Naive B cell (primary cell): ENCODE results near the gene ATF6B. TPM values are rescaled to one million over a fixed set of nuclear protein-coding genes. Genes with fewer than 3 reads are reported as not detected.

Experiments
- ATAC-seq, 2 donors: fragments of 150-1000 bp; cut with Tn5 transposase; 2 replicates each; pipeline ENCODE4 v1.10.0; 2021; ENCODE audit warnings: low read depth in 2 of 2, mild to moderate bottlenecking in 2 of 2, moderate library complexity in 2 of 2
- DNase-seq: peaks from one replicate; pipeline ENCODE4 v3.0.0; 2022
- H3K27ac Mint-ChIP-seq, 6 donors: one replicate each; pipeline ENCODE4 v1.8.0; 2020 to 2022; ENCODE audit warnings: mild to moderate bottlenecking in 6 of 6, mixed read lengths in 6 of 6, moderate library complexity in 5 of 6, inconsistent platforms in 2 of 6
- H3K27me3 Mint-ChIP-seq, 3 donors: one replicate each; pipeline ENCODE4 v1.8.0; 2021 to 2022; ENCODE audit warnings: mixed read lengths in 3 of 3, mild to moderate bottlenecking in 1 of 3
- H3K36me3 Mint-ChIP-seq, 2 donors: one replicate each; pipeline ENCODE4 v1.8.0; 2020 to 2022; ENCODE audit warnings: mixed read lengths in 2 of 2, inconsistent platforms in 1 of 2, mild to moderate bottlenecking in 1 of 2
- H3K4me1 Mint-ChIP-seq, 3 donors: one replicate each; pipeline ENCODE4 v1.8.0; 2020 to 2022; ENCODE audit warnings: mixed read lengths in 3 of 3, inconsistent platforms in 1 of 3, mild to moderate bottlenecking in 1 of 3, moderate library complexity in 1 of 3
- H3K4me3 Mint-ChIP-seq, 8 donors: one replicate each; pipeline ENCODE4 v1.8.0; 2020 to 2022; ENCODE audit warnings: mild to moderate bottlenecking in 8 of 8, mixed read lengths in 8 of 8, moderate library complexity in 8 of 8, inconsistent platforms in 2 of 8
- H3K9me3 Mint-ChIP-seq, 7 donors: one replicate each; pipeline ENCODE4 v1.8.0; 2020 to 2022; ENCODE audit warnings: mixed read lengths in 7 of 7, mild to moderate bottlenecking in 5 of 7, inconsistent platforms in 2 of 7, moderate library complexity in 1 of 7
- polyA plus RNA-seq, 6 donors: library from polyadenylated mRNA; unstranded; fragments of 300-500 nt; fragmentation: Illumina TruSeq; gene quantifications; one replicate each; pipeline ENCODE4 v1.2.3, GENCODE V29; 2021; ENCODE audit warnings: low read depth in 6 of 6

ATF6B gene
- polyA plus RNA-seq: 10 to 100 TPM; 25.7 to 35.0 (median 32.4) TPM

DNA sequence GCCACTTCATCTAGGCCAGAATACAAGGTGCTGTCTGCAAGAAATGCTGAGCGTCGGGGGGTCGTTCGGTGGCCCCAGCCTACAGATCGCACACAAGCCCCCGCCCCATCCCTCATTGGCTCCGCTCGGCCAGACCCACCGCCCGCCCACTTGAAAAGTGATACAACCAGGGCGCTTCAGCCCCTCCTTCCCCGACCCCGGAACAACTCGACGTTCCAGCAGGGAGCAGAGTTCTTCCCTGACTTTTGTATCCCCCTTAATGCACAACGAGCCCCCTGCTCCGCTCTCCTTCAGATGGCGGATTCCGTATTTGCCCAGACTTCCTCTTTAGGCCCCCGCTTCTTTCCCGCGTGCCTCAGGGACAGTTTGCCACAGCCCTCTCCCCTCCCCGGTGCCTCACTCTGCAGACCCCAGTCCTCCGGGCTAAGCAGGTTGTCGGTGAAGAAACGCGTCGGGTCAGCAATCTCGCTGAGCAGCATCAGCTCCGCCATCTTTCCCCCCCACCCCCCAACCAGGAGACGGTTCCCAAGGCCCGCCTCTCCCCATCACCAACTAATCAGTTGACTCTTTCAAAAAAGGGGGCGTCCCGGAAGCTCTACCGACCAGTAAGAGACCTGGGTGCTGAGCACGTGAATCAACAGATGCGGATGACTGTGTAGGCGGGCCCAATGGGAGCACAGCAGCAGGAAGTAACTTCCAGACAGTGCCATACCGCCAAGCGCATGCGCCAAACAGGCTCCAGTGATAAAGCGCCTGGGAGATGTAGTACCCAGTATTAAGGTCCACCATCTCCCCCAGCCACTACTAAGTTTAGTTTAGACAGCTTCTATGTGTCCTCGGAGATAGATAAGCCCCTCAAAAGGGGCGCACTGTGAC lies at the start of gene ATF6B:
ATF6B (minus strand) TSS at position 530 of the 876 bp plus-strand sequence; CDS start at position 491, 39 bp downstream.
- Mint-ChIP-seq H3K27ac (peak within 1 kb of the TSS; percentile 86 to 99 (median 98)), H3K27me3 (peaks cover 0 to 4% (median 0%) of the 10 kb centered on the region in 3 donors), H3K4me1 (peaks cover 39 to 61% (median 53%) of the 10 kb centered on the region in 3 donors), H3K36me3 (peaks cover 0 to 18% of the 10 kb centered on the region in 2 donors), H3K4me3 (peak within 1 kb of the TSS; percentile 99 to 100 (median 99)), H3K9me3 (peaks cover 0 to 2% (median 0%) of the 10 kb centered on the region in 7 donors)
- DNase-seq (peak; percentile 95), ATAC-seq (peak; percentile 92 to 94)

DNA sequence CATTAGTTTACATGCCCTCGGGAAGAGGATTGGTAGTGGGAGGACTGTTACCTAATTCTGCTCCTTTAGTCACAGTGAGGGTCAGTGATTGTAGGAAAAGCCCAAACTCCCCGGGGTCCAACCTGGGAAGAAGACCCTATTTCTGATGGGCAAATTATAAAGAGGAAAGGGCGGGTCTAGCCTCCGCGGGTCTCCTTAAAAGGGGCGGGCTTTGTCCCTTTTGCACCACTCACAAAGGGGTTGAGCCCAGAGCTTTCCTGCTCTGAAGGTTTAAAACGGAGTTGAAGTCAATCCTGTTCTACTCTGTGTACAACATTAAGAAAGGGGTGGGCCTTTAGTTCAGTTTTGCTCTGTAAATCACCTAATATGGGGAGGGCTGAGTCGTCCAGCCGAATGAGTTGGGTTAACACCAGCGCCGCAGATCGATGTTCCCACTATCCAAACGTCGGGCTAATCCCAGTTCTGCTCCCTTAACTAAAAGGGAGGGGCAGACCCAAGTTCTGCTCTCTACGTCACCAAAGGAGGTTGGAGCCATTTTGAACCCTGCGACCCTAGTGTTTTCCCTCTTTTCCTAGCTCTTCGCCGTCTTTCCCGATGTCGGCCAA lies 49.2 kb upstream of the ATF6B start:
- ATAC-seq: no peak
- peak overlapping the region; percentile 94 to 100 (median 98) for H3K27ac Mint-ChIP-seq
- H3K9me3 Mint-ChIP-seq: peaks cover 0 to 4% (median 0%) of the 10 kb centered on the region in 7 donors
- DNase-seq: no peak
- peaks cover 0 to 11% of the 10 kb centered on the region in 2 donors for H3K36me3 Mint-ChIP-seq
- H3K4me3 Mint-ChIP-seq: peak overlapping the region; percentile 82 to 100 (median 96)
- H3K27me3 Mint-ChIP-seq: no peaks in the 10 kb centered on the region
- peaks cover 65 to 75% (median 67%) of the 10 kb centered on the region in 3 donors for H3K4me1 Mint-ChIP-seq

DNA sequence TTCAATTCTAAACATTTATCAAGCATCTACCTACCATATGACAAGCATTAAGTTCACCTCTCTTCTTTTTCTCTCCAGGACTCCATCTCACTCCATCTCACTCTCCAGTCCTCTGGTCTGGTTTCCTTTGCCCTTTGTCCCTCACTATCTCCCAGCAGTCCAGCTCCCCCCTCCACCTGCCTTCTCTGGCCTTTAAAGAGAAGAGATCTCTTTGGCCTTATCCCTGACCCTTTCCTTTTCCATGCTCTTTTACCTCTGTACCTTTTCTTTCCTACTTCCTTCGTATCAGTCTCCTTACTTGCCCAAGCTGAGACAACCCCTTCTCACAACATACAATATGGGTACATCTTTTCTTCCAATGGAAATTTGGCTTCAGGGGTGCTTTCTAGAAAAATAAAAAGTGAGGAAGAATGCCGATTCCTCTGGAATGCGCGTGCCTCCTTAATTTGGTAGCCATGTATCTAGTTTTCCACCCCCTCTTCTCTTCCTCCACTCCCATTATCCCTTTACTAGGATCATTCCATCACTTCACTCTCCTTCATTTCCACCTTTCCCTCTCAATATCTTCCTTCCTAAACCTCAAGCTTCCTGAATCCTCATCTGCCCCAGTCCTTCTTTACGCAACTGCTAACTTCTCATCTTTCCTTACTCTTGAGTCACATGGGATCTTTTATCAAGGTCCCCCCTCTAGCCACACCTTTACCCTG lies 48.6 kb upstream of the ATF6B start:
- peaks cover 0 to 11% of the 10 kb centered on the region in 2 donors for H3K36me3 Mint-ChIP-seq
- ATAC-seq: no peak
- H3K9me3 Mint-ChIP-seq: peaks cover 0 to 4% (median 0%) of the 10 kb centered on the region in 7 donors

DNA sequence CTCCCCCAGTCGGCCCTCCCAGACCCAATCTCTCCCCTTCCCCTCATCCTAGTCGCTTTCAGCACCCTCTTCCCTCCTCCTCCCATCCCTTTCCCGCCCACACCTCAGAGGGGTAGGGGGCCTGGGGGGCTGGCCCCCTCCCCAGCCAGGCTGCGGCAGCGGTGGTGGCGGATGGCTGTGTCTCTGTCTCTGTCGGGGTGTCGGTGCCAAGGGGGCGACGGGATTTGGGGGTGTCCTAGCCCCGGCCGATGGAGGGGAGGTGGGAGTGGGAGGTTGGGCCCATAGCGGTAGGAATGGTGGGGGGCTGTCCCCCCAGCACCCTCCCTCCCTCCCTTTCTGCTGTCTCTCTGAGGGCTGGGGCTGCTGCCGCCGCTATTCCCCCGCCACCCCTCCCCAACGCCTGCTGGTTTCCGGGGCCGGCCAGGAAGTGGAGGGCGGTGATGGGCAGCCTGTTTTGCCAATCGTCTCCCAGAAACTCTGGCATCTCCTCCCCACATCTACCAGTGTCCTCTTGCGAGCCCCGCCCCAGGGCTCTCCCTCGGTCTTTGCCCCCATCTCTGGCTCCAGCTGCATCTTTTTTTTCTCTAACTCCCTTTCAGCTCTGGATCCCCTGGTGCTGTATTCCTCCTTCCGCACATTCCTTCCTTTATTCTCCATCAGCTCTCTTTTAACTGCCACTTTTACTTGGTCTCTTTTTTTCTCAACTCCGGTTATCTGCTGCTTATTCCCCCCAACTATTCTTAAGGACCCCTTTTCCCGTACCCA lies 47.8 kb upstream of the ATF6B start, which contains the start of gene AGPAT1:
AGPAT1 (minus strand) TSS at position 374 of the 765 bp plus-strand sequence. CDS start 4,588 bp downstream, outside the sequence.
- H3K27ac Mint-ChIP-seq: peak within 1 kb of the TSS; percentile 89 to 99 (median 98)
- H3K4me1 Mint-ChIP-seq: peaks cover 66 to 70% (median 70%) of the 10 kb centered on the region in 3 donors
- no peaks in the 10 kb centered on the region for H3K27me3 Mint-ChIP-seq
- peak; percentile 95 for DNase-seq
- H3K9me3 Mint-ChIP-seq: peaks cover 0 to 4% (median 0%) of the 10 kb centered on the region in 7 donors
- H3K4me3 Mint-ChIP-seq: peak within 1 kb of the TSS; percentile 82 to 100 (median 96)
- peaks cover 0 to 15% of the 10 kb centered on the region in 2 donors for H3K36me3 Mint-ChIP-seq
- peak; percentile 43 to 54 for ATAC-seq

More for the DNA sequence above, 48.6 kb upstream of the ATF6B start:
- H3K27me3 Mint-ChIP-seq: no peaks in the 10 kb centered on the region
- H3K4me1 Mint-ChIP-seq: peaks cover 65 to 75% (median 67%) of the 10 kb centered on the region in 3 donors
- no peak for DNase-seq
- peak overlapping the region; percentile 89 to 99 (median 98) for H3K27ac Mint-ChIP-seq
- peak overlapping the region; percentile 82 to 100 (median 96) for H3K4me3 Mint-ChIP-seq

DNA sequence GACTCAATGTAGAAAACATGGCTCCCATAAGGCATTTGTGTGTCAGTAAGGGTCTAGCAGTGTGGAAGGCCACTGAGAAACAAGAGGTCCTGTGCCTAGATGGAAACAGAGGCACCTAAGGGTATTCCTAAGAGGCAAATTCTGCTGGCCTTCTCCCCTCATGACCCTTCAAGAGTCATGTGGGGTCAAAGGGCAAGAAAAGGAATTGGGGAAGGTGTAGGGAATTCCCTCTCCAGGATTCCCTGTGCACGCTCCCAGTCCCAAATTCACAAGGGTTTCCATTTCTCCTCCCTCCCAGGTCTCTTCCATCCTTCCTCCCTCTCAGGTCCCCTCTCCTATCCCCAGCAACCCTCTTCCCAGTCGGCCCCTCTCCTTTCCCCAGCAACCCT lies 47.3 kb upstream of the ATF6B start:
- Mint-ChIP-seq H3K27ac (peak overlapping the region; percentile 14 to 94 (median 74)), H3K4me3 (peak overlapping the region; percentile 82 to 100 (median 92)), H3K4me1 (peaks cover 65 to 68% (median 66%) of the 10 kb centered on the region in 3 donors), H3K36me3 (peaks cover 0 to 14% of the 10 kb centered on the region in 2 donors), H3K9me3 (peaks cover 0 to 4% (median 0%) of the 10 kb centered on the region in 7 donors), H3K27me3 (no peaks in the 10 kb centered on the region)
- ATAC-seq: no peak
- DNase-seq: no peak

DNA sequence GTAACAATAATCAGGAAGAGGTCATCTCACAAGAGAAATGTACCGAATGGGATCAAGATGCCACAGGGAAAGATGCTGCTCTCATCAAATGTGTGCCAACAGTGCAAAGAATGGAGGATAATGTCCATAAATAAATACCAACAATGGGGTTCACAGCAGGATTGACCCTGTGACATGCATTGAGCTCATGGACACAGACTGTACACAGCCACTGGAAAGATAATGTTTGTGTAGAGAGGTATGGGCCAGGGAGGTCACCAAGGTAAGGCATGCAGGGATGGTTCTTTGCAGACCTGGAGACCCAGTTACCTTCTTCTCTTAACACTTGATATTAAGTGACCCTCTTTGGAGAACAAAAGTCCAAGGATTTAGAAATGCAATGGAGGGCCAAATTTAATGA lies 46.4 kb upstream of the ATF6B start:
- peaks cover 61 to 65% (median 64%) of the 10 kb centered on the region in 3 donors for H3K4me1 Mint-ChIP-seq
- H3K27me3 Mint-ChIP-seq: no peaks in the 10 kb centered on the region
- peak overlapping the region in 1 of 6 donors; percentile 65 for H3K27ac Mint-ChIP-seq
- DNase-seq (no peak), ATAC-seq (no peak)
- H3K4me3 Mint-ChIP-seq: peak overlapping the region in 6 of 8 donors; percentile 41 to 98 (median 71)
- peaks cover 0 to 4% (median 0%) of the 10 kb centered on the region in 7 donors for H3K9me3 Mint-ChIP-seq
- H3K36me3 Mint-ChIP-seq: peaks cover 6 to 20% of the 10 kb centered on the region in 2 donors

DNA sequence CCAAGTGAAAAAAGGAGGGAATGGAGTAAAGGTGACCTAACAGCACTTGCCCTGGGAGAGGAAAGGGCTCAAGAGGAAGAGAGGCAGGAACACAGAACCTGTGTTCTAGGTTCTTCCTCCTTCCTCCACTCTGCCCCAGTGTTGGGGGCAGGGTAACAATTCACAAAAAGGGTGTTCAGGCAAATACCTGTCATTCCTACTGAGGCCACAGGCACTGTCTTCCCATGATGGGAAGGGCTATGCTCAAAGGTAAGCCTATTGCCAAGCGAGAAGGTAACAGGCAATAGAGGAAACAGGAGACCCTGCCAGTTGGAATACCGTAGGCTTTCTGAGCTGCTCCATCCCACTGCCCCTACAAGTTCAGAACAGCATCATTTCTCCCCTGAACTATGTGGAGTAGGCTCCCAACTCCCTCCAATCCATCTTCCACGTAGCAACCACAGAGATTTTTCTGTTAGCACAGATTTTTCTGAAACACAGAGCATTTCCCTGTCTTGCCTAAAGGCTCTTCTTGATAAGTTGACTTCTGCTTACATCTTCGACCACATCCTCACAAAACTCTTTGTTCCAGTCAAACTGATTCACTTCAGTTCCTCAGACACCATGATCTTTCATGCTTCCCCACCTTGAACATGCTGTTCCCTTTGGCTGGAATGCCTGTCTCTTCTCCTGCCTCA lies 45.1 kb upstream of the ATF6B start:
- Mint-ChIP-seq H3K9me3 (peaks cover 0 to 4% (median 0%) of the 10 kb centered on the region in 7 donors), H3K4me3 (peak overlapping the region in 1 of 8 donors; percentile 17), H3K27me3 (no peaks in the 10 kb centered on the region), H3K27ac (peak overlapping the region in 2 of 6 donors; percentile 23 to 65), H3K36me3 (peaks cover 6 to 32% of the 10 kb centered on the region in 2 donors), H3K4me1 (peaks cover 57 to 63% (median 62%) of the 10 kb centered on the region in 3 donors)
- DNase-seq (no peak), ATAC-seq (no peak)

DNA sequence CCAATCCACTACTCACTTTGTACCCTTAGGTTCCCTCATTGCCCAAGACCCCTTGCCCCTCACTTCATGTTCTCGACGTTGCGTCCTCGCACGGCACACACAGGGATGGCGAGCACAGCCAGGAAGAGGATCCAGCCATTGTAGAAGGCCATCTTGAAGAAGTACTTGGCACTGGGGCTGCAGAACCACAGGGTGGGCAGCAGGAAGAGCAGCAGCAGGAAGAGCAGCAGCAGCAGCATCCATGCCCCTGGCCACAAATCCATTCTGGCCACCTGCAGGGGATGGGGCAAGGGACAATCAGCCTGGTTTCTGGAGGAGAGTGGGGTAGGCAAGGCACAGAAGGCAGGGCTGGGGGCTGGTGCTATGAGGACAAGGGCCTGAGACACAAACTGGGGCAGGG lies 43.2 kb upstream of the ATF6B start:
- no peak for DNase-seq
- peak overlapping the region in 2 of 8 donors; percentile 37 to 64 for H3K4me3 Mint-ChIP-seq
- H3K36me3 Mint-ChIP-seq: peaks cover 6 to 40% of the 10 kb centered on the region in 2 donors
- H3K9me3 Mint-ChIP-seq: peaks cover 0 to 1% (median 0%) of the 10 kb centered on the region in 7 donors
- peaks cover 51 to 54% (median 52%) of the 10 kb centered on the region in 3 donors for H3K4me1 Mint-ChIP-seq
- no peaks in the 10 kb centered on the region for H3K27me3 Mint-ChIP-seq
- no peak for ATAC-seq
- H3K27ac Mint-ChIP-seq: no peak overlapping the region

DNA sequence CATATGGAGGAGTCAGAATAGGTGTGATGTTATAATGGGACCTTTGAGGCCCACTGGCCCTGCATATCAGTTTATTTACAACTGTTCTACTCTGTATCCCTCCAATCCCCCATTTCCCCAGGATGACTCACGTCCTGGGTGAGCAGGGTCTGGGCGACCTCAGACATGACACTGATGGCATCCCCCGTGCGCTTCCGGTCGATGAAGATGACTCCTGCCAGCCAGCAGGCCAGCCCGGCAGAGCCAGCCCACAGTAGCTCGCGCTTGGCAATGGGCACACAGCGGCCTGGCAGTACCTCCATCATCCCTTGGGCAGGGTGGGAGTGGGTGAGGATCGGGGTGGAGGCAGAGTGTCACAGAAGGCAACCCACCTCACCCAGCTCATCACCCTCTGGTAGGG lies 42.2 kb upstream of the ATF6B start:
- Mint-ChIP-seq H3K9me3 (peaks cover 0 to 1% (median 0%) of the 10 kb centered on the region in 7 donors), H3K27ac (peak overlapping the region in 1 of 6 donors; percentile 75), H3K4me3 (no peak overlapping the region), H3K36me3 (peaks cover 6 to 40% of the 10 kb centered on the region in 2 donors), H3K4me1 (peaks cover 45 to 48% (median 45%) of the 10 kb centered on the region in 3 donors), H3K27me3 (no peaks in the 10 kb centered on the region)
- ATAC-seq: no peak
- DNase-seq: no peak

DNA sequence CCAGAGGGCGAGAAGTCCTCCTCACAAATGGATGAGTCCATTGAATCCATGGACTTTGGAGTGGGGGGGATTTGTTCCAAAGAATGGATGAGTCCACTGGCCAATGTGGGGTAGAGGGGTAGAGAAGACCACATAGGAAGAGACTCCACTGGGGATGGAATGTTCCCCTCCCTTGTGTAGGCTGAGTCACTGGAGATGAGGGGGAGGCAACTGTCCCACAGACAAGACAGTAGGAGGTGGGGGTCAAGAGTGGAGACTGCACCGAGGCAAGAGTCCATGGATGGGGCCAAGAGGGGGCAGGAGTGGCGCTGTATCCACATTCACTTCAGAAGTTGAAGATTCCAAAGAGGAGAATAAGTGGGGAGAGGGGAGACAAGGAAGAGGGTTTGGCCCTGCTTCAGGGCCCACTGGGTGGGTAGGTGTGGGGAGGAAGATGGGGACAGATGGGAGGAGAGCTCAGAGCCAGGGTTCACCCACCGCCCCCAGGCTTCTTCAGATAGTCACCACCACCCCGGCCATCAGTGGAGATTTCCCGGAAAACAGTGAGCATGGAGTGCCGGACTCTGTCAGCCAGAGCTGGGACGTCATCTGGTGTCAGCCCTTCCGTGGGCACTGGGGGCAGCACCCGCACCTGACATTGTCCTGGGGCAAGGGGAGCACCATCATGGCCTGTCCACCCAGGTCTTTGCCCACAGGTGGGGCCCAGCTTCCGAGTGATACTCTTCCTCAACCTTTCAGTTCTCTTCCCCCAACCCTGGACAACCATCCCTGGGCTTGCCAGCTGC lies 41.0 kb upstream of the ATF6B start:
- DNase-seq (no peak), ATAC-seq (no peak)
- H3K9me3 Mint-ChIP-seq: peaks cover 0 to 1% (median 0%) of the 10 kb centered on the region in 7 donors
- peaks cover 6 to 40% of the 10 kb centered on the region in 2 donors for H3K36me3 Mint-ChIP-seq
- H3K4me3 Mint-ChIP-seq: no peak overlapping the region
- peaks cover 35 to 45% (median 41%) of the 10 kb centered on the region in 3 donors for H3K4me1 Mint-ChIP-seq
- no peaks in the 10 kb centered on the region for H3K27me3 Mint-ChIP-seq
- H3K27ac Mint-ChIP-seq: peak overlapping the region in 1 of 6 donors; percentile 60

DNA sequence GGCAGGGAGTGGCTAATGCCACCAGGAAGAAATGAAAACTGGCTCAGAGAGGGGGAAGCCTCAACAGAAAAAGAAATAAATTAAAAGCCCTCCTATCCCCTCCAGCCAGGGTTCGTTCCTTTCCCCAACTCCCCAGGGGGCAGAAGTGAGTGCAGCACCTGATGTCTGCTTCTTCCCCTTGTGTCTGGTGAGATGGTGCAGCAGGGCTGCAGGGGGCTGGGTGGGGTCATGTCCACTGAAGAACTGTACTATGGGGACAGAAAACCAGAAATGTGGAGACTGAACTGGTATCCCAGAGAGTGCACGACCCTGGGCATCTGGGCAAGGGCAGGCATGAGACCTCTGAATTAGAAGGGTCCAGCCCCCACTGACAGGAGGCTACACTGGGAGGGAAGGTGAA lies 40.3 kb upstream of the ATF6B start:
- H3K4me3 Mint-ChIP-seq: no peak overlapping the region
- ATAC-seq: no peak
- no peaks in the 10 kb centered on the region for H3K27me3 Mint-ChIP-seq
- peak overlapping the region in 1 of 6 donors; percentile 65 for H3K27ac Mint-ChIP-seq
- peaks cover 0 to 1% (median 0%) of the 10 kb centered on the region in 7 donors for H3K9me3 Mint-ChIP-seq
- no peak for DNase-seq
- H3K36me3 Mint-ChIP-seq: peaks cover 6 to 40% of the 10 kb centered on the region in 2 donors
- H3K4me1 Mint-ChIP-seq: peaks cover 32 to 39% (median 35%) of the 10 kb centered on the region in 3 donors
